Fibroblast of villous mesenchyme (primary cell): ENCODE data around the gene AFG1L. TPM values are rescaled to one million over a fixed set of nuclear protein-coding genes. Genes with fewer than 3 reads are reported as not detected.
A peak's percentile ranks its signal among the peaks of the same experiment; 100 is the strongest.

ENCODE experiments used
- DNase-seq: peaks from one replicate; pipeline ENCODE4 v3.0.0-alpha.2; 2010; ENCODE audit warnings: low read depth
- H3K4me3 ChIP-seq: 2 replicates; pipeline ENCODE4 v1.5.1; 2011; ENCODE audit warnings: low read depth, mild to moderate bottlenecking, low read length
- total RNA-seq: library from RNA; depleted of rRNA; stranded (reverse); fragments of >200 nt; gene quantifications from 2 replicates; pipeline ENCODE4 v1.2.3, GENCODE V29; 2012
- TF ChIP-seq, protein P1 (sequence below): IDR thresholded peaks from 2 replicates; pipeline ENCODE4 v1.5.1; 2012; ENCODE audit warnings: low read depth, mild to moderate bottlenecking, low read length; ENCODE audit not compliant: insufficient read depth

Gene AFG1L
- total RNA-seq, 1 donor, result 6.0 TPM

DNA sequence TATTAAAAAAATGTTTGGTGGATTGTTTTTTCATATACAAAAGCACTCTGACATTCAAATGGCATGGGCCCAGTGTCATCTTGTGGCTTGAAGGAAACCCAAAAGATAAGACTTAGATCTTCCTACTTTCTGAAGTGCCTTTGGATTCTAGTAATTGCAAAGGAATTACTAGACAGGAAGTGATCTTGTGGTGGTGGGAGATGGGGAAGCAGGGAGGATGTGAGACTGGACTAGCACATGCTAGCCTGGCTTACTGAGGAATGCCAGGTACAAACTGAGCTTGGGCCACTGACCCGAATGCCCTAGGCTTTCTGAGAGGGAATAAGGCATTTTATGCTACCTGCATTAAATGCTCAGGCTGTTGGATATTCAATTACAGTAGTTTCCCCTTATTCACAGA is 59.0 kb downstream of the AFG1L start:
- DNase-seq, result no peak
- TF ChIP-seq, protein P1, sequence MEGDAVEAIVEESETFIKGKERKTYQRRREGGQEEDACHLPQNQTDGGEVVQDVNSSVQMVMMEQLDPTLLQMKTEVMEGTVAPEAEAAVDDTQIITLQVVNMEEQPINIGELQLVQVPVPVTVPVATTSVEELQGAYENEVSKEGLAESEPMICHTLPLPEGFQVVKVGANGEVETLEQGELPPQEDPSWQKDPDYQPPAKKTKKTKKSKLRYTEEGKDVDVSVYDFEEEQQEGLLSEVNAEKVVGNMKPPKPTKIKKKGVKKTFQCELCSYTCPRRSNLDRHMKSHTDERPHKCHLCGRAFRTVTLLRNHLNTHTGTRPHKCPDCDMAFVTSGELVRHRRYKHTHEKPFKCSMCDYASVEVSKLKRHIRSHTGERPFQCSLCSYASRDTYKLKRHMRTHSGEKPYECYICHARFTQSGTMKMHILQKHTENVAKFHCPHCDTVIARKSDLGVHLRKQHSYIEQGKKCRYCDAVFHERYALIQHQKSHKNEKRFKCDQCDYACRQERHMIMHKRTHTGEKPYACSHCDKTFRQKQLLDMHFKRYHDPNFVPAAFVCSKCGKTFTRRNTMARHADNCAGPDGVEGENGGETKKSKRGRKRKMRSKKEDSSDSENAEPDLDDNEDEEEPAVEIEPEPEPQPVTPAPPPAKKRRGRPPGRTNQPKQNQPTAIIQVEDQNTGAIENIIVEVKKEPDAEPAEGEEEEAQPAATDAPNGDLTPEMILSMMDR, result no peak
- H3K4me3 ChIP-seq, result no peak overlapping the region

DNA sequence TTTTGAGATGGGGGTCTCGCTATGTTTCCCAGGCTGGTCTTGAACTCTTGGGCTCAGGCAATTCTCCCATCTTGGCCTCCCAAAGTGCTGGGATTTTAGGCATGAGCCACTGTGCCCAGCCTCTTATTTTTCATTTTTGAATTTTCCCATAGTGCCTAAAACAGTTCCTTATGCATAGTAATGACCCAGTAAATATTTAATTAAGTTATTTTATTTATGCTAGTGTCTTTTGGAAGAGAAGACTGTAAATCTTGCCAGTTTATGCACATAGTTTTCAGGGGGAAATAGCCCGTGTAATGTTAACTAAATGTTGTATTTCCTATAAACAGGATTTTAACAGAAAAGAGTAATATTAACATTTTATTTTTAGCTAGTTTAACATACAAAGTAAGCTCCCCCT is 60.3 kb downstream of the AFG1L start:
- DNase-seq, result no peak
- TF ChIP-seq, protein P1, result no peak
- H3K4me3 ChIP-seq, result no peak overlapping the region

DNA sequence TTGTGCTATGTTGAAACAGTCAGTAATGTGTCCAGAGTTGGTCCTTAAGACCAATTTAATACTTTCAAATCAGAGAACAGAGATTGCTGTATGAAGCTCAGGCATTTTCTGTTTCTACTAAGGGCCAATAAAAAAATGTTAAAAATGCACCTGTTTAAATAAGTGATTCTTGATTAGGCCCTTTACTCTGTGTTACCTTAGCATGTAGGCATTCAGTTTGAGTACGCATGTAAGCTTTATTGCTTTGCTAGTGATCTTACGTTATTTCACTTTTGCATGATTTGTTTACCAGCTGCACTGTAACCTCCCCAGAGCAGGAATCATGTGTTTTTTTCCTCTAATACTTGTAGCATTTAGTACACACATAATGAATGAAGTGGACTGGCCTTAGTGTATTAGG is 61.0 kb downstream of the AFG1L start:
- no peak for DNase-seq
- TF ChIP-seq, protein P1, result no peak
- H3K4me3 ChIP-seq, result no peak overlapping the region

DNA sequence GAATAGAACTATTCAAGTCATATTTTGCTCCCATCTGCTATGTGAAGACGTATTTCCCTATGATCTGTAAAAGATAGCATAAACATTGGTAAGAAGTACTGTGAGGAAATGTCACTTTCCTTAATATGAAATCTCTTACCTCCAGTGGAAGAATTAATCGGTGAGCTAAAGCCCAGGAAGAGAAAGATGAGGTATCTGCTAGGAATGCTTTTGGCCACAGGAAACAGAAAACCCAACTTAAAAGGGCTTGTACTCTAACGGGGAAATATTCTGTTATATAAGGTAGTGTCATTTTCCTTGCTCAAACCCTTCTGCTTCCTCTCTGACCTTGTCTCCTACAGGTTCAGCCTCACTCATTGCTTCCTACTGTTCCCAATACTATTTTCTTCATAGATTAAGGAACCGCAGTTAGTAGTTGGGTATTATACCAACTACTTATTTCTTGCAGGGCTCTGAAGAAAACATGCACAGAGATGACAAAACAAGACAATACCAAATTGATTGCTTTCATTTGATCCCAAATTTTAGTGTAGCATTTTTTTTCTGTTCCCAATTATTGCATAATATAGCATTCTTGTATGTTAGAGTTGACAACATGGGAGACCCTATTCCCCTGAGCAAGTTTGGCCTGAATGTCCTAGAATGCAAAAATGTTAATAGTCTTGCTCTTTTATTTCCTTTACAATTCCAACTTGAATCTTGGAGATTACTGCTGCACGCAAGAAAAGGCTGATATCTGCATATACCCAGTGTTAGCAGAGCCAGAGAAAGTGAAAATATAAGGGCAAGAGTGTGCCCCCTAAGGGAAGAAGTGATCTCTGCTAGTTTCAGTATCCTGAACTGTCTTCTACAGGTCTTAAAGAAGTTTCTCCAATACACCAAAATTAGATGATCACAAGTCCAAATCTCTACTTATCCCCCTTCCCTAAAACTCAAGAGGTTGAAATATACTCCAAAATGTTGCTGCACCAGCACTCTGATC is 65.3 kb downstream of the AFG1L start:
- no peak overlapping the region for H3K4me3 ChIP-seq
- no peak for DNase-seq
- TF ChIP-seq, protein P1, result peak; percentile 29

DNA sequence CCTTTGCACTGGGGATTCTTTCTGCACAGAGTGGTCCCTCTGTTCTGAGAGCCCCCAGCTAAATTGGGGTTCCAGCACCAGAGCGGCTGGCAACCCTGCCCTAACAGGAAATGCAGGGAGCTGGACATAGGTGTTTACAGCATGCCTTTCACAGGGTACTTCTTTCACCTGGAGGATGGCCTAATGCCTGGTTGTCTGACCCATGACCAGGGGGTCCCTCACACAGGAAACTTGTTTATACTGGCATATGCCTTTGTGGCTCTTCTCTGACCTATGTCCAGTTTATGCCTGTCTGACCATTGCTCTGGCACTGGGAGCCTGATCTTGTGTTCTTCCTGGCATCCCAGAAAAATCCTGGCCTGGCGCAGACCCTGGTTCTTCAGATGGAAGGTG is 66.1 kb downstream of the AFG1L start:
- DNase-seq, result no peak

DNA sequence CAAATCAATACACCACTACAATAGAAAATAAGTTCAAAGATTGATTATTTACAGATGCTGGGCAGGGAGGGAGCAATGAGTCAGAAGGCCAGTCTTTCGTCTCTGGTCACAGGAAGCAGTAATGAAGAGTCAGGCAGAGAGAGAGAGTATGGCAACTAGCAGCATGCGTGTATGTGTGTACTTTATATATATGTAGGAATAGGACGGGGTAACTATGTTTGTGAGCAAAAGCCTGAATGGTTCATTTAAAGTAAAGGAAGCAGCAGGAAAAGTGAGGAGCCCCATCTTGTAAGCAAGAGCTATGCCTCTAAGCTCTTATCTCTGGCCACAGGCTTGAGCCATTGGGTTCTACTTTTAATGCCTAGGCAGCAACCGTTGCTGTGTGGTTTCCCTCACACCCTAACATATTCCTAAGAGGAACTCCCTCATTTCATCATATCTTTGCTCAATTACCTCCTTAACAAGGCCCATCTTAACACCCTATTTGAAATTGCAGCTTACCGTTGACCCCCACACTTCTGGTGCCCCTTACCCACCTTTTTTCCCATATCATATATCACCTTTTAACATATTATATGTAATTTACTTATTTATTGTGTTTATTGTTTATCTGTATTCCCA is 66.6 kb downstream of the AFG1L start:
- DNase-seq, result no peak
- no peak overlapping the region for H3K4me3 ChIP-seq
- TF ChIP-seq, protein P1, result no peak

More for the DNA sequence above, 66.1 kb downstream of the AFG1L start:
- TF ChIP-seq, protein P1, result no peak
- no peak overlapping the region for H3K4me3 ChIP-seq
